ENCODE data around the gene RASGRF2.

Gene RASGRF2

DNA sequence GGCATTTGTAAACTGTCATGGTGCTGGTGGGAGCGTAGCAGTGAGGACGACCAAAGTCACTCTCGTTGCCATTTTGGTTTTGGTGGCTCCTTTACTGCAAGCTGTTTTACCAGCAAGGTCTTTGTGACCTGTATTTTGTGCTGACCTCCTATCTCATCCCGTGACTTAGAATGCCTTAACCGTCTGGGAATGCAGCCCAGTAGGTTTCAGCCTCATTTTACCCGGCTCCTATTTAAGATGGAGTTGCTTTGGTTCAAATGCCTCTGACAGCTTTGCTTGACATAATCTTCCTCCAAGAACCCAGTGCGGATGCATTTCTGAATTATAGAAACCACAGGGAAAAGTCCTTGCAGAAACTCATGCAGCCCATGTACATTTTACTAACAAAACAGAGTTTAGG is 3.9 kb upstream of the RASGRF2 start:
- H3K9me3 ChIP-seq (ENCODE audit: control insufficient read depth, low read length) = no peaks in the 10 kb centered on the region
- no peak overlapping the region for H3K9ac ChIP-seq (ENCODE audit: low read length)
- no peak overlapping the region for H3K4me3 ChIP-seq (ENCODE audit: low read length)
- H3K27me3 ChIP-seq (ENCODE audit: control insufficient read depth, insufficient read depth, low read length) = peaks cover 27% of the 10 kb centered on the region
- H3K36me3 ChIP-seq (ENCODE audit: control insufficient read depth, insufficient read depth, low read length) = no peaks in the 10 kb centered on the region
- no peaks in the 10 kb centered on the region for H3K4me1 ChIP-seq (ENCODE audit: control insufficient read depth, insufficient read depth, low read length)

DNA sequence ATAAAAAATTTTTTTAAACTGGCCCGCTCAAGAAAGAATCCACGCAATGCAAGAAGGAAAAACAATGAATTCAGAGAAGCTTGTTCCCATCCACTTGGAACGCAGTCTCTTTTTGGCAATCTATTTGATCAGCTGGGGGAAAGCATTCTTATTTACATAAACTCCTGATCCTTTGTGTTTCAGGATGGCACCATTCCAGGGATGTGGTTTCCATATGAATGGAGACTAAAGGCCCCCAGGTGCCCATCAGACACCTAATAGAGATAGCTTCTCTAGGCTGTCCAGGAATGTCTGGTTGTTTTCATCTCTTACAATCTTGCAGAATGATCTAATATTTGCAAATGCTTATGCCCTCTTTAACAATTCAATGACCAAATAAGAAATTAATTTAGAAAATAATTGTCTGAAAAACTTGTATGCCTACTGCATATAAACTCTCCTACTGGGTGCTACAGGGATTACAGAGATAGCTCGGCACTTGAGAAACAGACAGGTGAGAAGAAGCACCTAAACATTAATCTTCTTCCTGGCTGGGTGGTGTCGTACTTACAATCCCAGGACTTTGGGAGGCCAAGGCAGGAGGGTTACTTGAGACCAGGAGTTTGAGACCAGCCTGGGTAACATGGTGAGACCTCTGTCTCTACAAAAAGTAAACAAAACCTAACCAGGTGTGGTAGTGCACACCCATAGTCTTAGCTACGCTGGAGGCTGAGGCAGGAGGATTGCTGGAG is 3.0 kb upstream of the RASGRF2 start:
- H3K9ac ChIP-seq (ENCODE audit: low read length) = no peak overlapping the region
- no peaks in the 10 kb centered on the region for H3K9me3 ChIP-seq (ENCODE audit: control insufficient read depth, low read length)
- H3K4me3 ChIP-seq (ENCODE audit: low read length) = no peak overlapping the region
- no peaks in the 10 kb centered on the region for H3K4me1 ChIP-seq (ENCODE audit: control insufficient read depth, insufficient read depth, low read length)
- H3K27me3 ChIP-seq (ENCODE audit: control insufficient read depth, insufficient read depth, low read length) = peaks cover 33% of the 10 kb centered on the region
- no peaks in the 10 kb centered on the region for H3K36me3 ChIP-seq (ENCODE audit: control insufficient read depth, insufficient read depth, low read length)

DNA sequence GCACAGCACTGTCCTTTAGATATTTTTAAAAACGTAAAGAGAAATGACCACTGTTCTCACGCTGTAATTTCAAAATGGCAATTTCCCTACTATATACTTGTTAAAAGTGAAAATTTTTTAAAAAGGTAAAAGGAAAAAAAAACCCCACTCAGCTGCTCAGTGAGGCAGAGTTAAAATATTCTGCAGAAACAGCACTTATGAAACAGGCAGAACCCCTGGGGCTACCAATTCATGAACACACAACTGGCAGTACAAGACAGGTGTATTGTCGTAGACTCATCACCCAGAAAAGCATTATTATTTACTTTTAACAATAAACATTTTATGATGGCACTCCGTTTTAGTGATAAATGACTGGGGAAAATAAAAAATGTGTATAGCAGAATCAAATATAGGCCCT is 1.5 kb upstream of the RASGRF2 start:
- no peaks in the 10 kb centered on the region for H3K4me1 ChIP-seq (ENCODE audit: control insufficient read depth, insufficient read depth, low read length)
- H3K9me3 ChIP-seq (ENCODE audit: control insufficient read depth, low read length) = no peaks in the 10 kb centered on the region
- no peak overlapping the region for H3K4me3 ChIP-seq (ENCODE audit: low read length)
- peaks cover 33% of the 10 kb centered on the region for H3K27me3 ChIP-seq (ENCODE audit: control insufficient read depth, insufficient read depth, low read length)
- no peaks in the 10 kb centered on the region for H3K36me3 ChIP-seq (ENCODE audit: control insufficient read depth, insufficient read depth, low read length)
- no peak overlapping the region for H3K9ac ChIP-seq (ENCODE audit: low read length)

DNA sequence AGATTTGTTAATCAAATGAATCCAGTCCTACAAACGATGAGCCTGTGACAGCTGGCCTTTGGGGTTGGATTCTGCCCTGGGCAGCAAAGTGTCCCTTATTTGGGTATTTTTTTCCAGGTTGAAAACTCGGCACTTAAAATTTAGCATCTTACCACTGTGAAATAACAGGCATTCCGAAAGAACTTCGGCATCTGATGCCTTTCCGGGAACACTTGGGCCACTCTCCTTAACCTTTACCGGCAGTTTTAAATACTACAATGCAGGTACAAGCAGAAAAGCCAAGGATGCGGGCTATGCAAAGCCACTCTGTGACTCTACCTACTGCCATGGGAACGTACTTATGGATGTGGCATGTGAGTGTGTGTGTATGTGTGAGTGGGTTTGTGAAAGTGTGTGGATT is 1.0 kb upstream of the RASGRF2 start:
- H3K27me3 ChIP-seq (ENCODE audit: control insufficient read depth, insufficient read depth, low read length) = peaks cover 33% of the 10 kb centered on the region
- no peaks in the 10 kb centered on the region for H3K36me3 ChIP-seq (ENCODE audit: control insufficient read depth, insufficient read depth, low read length)
- H3K9me3 ChIP-seq (ENCODE audit: control insufficient read depth, low read length) = no peaks in the 10 kb centered on the region
- H3K9ac ChIP-seq (ENCODE audit: low read length) = no peak overlapping the region
- H3K4me1 ChIP-seq (ENCODE audit: control insufficient read depth, insufficient read depth, low read length) = no peaks in the 10 kb centered on the region
- H3K4me3 ChIP-seq (ENCODE audit: low read length) = no peak overlapping the region

DNA sequence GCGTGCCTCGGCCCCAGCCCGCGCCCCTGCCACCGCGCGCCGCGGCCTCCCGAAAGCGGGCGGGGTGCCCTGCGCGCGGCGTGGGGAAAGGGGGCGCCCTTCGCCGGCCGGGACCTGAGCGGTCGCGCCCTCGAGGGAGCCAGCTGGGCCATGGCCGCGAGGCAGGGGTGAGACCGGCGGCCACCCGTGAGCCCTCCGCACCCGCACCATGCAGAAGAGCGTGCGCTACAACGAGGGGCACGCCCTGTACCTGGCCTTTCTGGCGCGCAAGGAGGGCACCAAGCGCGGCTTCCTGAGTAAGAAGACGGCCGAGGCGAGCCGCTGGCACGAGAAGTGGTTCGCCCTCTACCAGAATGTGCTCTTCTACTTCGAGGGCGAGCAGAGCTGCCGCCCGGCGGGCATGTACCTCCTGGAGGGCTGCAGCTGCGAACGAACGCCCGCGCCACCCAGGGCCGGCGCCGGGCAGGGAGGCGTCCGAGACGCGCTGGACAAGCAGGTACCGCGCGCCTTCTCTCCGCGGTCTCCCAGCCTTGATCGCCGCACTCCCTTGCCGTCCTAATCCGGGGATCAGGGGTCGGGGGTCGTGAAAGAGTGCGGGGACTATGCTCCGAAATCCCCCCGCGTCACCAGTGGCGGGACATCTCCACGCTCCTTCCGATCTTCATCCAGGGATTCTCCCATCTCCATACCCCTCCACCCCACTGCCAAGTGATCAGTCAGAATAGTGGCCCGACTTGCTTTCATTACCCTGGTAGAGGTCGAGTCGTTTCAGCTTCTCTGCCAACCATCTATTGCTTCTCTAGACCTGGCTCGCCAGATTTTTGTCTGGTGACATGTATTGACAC is 590 bp downstream of the RASGRF2 start:
- H3K27me3 ChIP-seq (ENCODE audit: control insufficient read depth, insufficient read depth, low read length) = peaks cover 33% of the 10 kb centered on the region
- no peaks in the 10 kb centered on the region for H3K9me3 ChIP-seq (ENCODE audit: control insufficient read depth, low read length)
- H3K36me3 ChIP-seq (ENCODE audit: control insufficient read depth, insufficient read depth, low read length) = no peaks in the 10 kb centered on the region
- no peak overlapping the region for H3K9ac ChIP-seq (ENCODE audit: low read length)
- H3K4me3 ChIP-seq (ENCODE audit: low read length) = no peak overlapping the region
- no peaks in the 10 kb centered on the region for H3K4me1 ChIP-seq (ENCODE audit: control insufficient read depth, insufficient read depth, low read length)

DNA sequence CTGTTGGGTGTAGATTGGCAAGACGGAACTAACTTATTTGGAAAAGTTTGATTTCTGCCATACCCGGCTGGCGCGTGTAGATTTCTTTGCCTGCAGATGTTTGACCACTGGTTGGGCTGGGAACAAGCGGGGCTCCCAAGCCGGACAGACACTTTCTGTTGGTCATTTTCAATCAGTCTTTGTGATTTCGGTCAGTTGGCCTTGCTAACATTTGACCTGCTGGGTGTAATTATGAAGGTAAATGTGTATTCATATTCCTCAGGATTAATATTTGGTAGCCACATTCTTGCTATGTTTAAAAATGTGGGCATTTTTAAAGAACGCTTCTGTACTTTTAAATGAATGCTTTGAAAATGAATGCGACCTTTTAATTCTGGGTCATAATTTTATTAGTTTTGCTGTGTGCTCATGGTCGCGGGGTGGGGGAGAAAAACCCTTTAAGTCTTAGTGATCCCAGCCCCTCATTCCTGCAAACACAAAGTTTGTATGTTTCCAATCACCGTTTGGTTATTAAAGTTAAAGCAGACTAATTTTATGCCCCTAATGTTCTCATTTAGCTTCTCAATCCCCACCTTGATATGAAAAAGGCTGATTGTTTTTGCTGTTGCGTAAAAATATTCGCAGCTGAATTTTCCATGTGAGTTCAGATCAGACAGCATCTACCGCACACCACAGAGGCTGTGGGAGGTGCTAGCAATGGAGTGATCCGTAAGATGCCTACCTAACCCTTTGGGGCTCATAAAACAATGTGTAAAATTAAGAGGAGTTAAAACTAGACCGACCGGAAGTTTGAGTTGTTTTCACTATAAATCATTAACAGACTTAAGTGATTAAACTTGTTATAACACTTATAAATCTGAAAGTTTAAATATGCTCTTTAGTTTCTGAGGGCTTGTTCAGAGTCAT is 1.5 kb downstream of the RASGRF2 start:
- Histone ChIP-seq H3K36me3 (ENCODE audit: control insufficient read depth, insufficient read depth, low read length) (no peaks in the 10 kb centered on the region), H3K4me3 (ENCODE audit: low read length) (peak overlapping the region; percentile 11), H3K27me3 (ENCODE audit: control insufficient read depth, insufficient read depth, low read length) (peaks cover 33% of the 10 kb centered on the region), H3K9ac (ENCODE audit: low read length) (no peak overlapping the region), H3K4me1 (ENCODE audit: control insufficient read depth, insufficient read depth, low read length) (no peaks in the 10 kb centered on the region), H3K9me3 (ENCODE audit: control insufficient read depth, low read length) (no peaks in the 10 kb centered on the region)

DNA sequence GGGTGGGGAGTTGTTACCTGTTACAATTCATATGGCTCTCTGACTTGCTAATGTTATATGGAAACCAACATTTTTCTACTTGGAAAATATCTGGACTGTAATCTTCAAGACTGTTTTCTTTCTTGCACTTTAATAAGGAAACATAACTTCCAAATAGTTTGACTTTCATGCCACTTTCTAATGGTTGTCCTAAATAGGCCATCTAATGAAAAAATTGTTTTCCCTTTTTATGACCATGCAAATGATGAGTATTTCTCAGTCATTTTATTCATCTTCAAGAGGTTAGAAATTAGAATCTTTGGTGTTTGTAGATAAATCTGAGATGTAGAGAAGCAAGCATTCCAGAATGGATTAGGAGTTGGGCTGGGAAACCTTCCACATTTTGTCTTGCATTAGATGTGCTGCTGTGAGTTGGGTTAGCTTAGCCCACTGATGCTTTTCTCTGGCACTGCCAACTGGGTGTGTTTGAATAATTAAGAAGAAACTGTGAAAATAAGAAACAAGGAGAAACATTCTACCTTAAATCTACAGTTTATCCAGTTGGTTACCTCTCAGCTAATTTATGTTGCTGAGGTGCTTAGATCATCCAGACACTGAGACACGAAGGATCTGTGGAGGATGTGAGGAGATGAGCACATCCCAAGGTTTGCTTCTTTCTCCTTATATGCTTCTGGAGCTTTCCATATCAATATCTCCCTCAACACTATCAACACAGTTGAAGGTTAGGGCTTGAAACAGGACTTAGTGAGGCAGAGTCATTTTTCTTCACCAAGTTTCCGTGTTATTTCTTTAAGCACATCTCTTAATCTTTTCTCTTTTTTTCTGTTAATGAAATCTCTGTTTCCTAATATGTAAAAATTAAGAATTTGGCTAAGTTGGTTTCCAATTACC is 2.7 kb downstream of the RASGRF2 start:
- Histone ChIP-seq H3K9me3 (ENCODE audit: control insufficient read depth, low read length) (no peaks in the 10 kb centered on the region), H3K9ac (ENCODE audit: low read length) (no peak overlapping the region), H3K4me3 (ENCODE audit: low read length) (no peak overlapping the region), H3K36me3 (ENCODE audit: control insufficient read depth, insufficient read depth, low read length) (no peaks in the 10 kb centered on the region), H3K4me1 (ENCODE audit: control insufficient read depth, insufficient read depth, low read length) (no peaks in the 10 kb centered on the region), H3K27me3 (ENCODE audit: control insufficient read depth, insufficient read depth, low read length) (peaks cover 26% of the 10 kb centered on the region)

DNA sequence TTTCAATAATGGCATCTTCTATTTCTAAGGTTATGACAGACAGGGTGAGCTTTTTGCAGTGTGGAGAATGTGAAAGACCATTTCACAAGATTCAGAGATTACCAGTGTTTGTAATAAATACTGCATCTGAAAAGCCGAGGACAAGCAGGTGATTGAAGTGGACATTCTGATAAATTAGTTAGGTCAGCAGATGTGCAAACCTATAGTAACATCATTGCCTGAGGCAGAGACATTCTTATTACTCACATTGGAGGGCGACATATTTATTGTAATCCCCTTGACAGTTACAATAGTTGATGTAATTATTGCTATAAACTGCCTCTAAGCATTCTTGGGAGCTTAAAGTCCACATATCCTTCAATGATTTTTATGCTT is 3.3 kb downstream of the RASGRF2 start:
- Histone ChIP-seq H3K9me3 (ENCODE audit: control insufficient read depth, low read length) (no peaks in the 10 kb centered on the region), H3K4me1 (ENCODE audit: control insufficient read depth, insufficient read depth, low read length) (no peaks in the 10 kb centered on the region), H3K9ac (ENCODE audit: low read length) (no peak overlapping the region), H3K4me3 (ENCODE audit: low read length) (no peak overlapping the region), H3K27me3 (ENCODE audit: control insufficient read depth, insufficient read depth, low read length) (peaks cover 20% of the 10 kb centered on the region), H3K36me3 (ENCODE audit: control insufficient read depth, insufficient read depth, low read length) (no peaks in the 10 kb centered on the region)

DNA sequence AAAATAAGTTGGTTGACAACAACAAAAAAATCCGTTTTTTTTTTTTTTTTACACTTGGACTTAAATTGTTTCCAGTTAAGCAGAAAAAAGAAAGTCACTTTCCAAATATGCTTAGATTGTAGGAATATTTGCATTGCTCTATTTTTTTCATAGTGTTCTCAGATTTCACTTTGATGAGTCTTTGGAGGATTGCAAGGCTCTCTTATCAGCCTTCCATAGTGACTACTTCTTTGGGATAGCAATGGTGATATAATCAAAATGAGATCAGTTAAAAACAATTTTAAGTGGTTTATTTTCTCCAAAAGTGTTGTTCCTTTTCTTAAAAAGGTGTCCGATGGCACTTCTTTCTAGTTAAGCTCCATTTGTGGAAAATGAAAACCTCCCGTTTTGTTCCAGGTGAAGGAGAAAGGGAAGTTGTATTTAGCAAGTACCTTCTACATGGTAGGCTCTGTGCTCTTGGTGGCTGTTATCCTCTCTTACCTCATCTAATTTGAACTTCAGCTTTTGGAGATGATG is 3.9 kb downstream of the RASGRF2 start:
- Histone ChIP-seq H3K36me3 (ENCODE audit: control insufficient read depth, insufficient read depth, low read length) (no peaks in the 10 kb centered on the region), H3K9ac (ENCODE audit: low read length) (no peak overlapping the region), H3K4me3 (ENCODE audit: low read length) (no peak overlapping the region), H3K4me1 (ENCODE audit: control insufficient read depth, insufficient read depth, low read length) (no peaks in the 10 kb centered on the region), H3K9me3 (ENCODE audit: control insufficient read depth, low read length) (no peaks in the 10 kb centered on the region), H3K27me3 (ENCODE audit: control insufficient read depth, insufficient read depth, low read length) (peaks cover 20% of the 10 kb centered on the region)

DNA sequence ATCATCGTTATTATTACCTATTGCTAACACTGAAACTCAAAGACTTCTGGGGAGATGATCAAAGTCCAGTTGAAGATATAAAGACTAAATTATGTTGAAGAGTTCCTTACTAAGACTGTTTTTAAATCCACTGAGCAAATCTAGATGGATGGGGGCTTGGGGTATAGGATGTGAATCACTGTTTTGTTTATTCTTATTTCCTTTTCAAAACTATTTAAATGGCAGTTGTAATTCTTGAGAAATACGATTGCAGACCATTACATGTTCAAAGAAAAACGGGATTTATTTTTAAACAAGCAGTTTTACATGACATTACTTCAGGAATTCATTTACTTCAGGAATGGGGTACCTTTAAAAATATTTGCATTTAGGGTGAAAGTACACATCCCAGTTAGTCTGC is 4.3 kb downstream of the RASGRF2 start:
- Histone ChIP-seq H3K27me3 (ENCODE audit: control insufficient read depth, insufficient read depth, low read length) (peaks cover 18% of the 10 kb centered on the region), H3K9ac (ENCODE audit: low read length) (no peak overlapping the region)

DNA sequence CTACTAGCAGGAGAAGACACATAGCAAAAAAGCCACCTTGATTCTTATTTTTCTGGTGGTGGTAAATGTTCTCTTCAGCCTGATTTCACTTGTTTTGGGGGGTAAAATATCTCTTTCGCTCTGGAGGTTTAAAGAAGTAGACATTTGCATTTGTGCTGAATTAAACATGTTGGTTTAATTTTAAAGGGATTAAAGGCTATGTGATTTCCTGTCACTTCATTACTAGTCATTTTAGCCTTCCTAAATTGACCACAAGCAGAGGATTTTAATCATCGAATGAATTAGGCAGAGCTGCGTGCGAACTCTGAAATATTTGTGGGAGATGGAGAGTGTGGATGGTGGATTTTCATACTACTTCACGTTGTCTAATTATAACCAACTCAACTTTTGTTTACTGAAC is 4.8 kb downstream of the RASGRF2 start:
- no peaks in the 10 kb centered on the region for H3K9me3 ChIP-seq (ENCODE audit: control insufficient read depth, low read length)
- H3K4me1 ChIP-seq (ENCODE audit: control insufficient read depth, insufficient read depth, low read length) = no peaks in the 10 kb centered on the region
- peaks cover 14% of the 10 kb centered on the region for H3K27me3 ChIP-seq (ENCODE audit: control insufficient read depth, insufficient read depth, low read length)
- H3K9ac ChIP-seq (ENCODE audit: low read length) = no peak overlapping the region
- no peak overlapping the region for H3K4me3 ChIP-seq (ENCODE audit: low read length)
- H3K36me3 ChIP-seq (ENCODE audit: control insufficient read depth, insufficient read depth, low read length) = no peaks in the 10 kb centered on the region

More for the DNA sequence above, 4.3 kb downstream of the RASGRF2 start:
- no peaks in the 10 kb centered on the region for H3K4me1 ChIP-seq (ENCODE audit: control insufficient read depth, insufficient read depth, low read length)
- H3K9me3 ChIP-seq (ENCODE audit: control insufficient read depth, low read length) = no peaks in the 10 kb centered on the region
- no peak overlapping the region for H3K4me3 ChIP-seq (ENCODE audit: low read length)
- no peaks in the 10 kb centered on the region for H3K36me3 ChIP-seq (ENCODE audit: control insufficient read depth, insufficient read depth, low read length)
